Stimulated activated CD4-positive, alpha-beta T cell treated with anti-CD3 and anti-CD28 coated beads, TNF-alpha, amount 100 ng/mL, for 4 hours (primary cell): ENCODE data around the gene FOXP4.
A peak's percentile ranks its signal among the peaks of the same experiment; 100 is the strongest.
"Not testable (repeated sequence)": the region's sequence is repeated elsewhere in the genome, so short reads cannot be mapped to it uniquely, and the experiment has no call there.

Experiments used
- DNase-seq, 3 experiments: peaks; one replicate each; pipeline ENCODE4 v3.0.0-alpha.2; 2020; ENCODE audit warnings: low read depth in 3 of 3

FOXP4 gene

GRCh38 chr6:41600499-41601247 is 54.5 kb downstream of the FOXP4 start:
- no peak for DNase-seq

- no peak for DNase-seq
These were observed 55.0 kb downstream of the FOXP4 start for GRCh38 chr6:41601248-41601549.

- DNase-seq: no peak
These were observed 56.2 kb downstream of the FOXP4 start for GRCh38 chr6:41602422-41602743.

- peak; percentile 43 to 65 (median 45) for DNase-seq
These were observed 56.9 kb downstream of the FOXP4 start for GRCh38 chr6:41602864-41603608.

DNA sequence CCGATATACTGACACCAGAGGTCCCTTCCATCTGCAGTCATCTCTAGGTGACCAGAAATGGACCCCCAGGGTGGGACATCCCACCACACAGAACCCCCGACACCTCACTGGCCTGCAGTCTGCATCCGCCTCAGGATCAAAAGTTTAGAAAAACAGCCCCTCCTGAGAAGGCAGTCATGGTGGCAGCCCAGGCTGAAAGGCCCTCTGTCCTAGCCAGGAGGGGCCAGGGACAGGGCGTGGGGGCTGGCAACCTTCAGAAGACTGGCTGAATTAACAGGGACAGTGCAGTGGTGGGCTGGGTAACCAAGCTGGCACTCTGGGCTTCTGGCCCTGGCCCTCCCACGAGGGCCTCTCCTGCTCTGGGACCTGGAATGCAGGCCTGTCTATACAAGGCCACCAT is 57.8 kb downstream of the FOXP4 start:
- DNase-seq: no peak

DNA sequence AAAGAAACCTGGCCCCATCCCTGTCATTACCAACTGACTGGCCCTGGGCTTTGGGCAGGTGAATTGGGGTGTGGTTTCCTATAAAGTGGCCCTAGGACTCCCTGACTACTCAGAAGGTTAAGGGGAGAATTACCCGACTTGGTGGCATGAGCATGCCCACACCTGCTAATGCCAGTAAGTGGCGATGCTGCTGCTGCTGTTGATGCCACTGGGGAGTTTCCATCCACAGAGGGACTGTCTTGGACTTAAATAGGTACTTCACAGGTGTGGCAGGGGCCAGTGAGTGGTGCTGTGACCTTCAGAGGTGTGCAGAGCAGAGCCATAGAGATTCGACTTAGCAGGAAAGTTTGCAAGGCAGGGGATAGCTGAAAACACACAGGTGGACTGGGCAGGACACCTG is 59.5 kb downstream of the FOXP4 start:
- no peak for DNase-seq

- DNase-seq: no peak
These were observed 60.9 kb downstream of the FOXP4 start for GRCh38 chr6:41607036-41607435.

DNA sequence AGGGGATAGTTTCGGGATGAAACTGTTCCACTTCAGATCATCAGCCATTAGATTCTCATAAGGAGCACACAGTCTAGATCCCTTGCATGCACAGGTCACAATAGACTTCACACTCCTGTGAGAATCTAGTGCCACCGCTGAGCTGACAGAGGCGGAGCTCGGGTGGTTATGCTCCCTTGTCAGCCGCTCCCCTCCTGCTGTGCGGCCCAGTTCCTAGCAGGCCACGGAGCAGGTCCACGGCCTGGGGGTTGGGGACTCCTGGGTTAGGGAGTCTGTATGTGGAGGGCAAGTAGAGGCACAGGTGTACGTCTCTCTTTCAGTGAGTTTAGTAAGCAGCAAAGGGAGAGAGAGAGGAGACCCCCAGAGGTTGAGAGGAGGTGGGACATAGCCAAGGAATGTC is 61.6 kb downstream of the FOXP4 start:
- DNase-seq: no peak

- no peak for DNase-seq
These were observed 62.4 kb downstream of the FOXP4 start for GRCh38 chr6:41608443-41609151.

GRCh38 chr6:41614715-41615114 is 68.5 kb downstream of the FOXP4 start:
- DNase-seq: no peak

DNA sequence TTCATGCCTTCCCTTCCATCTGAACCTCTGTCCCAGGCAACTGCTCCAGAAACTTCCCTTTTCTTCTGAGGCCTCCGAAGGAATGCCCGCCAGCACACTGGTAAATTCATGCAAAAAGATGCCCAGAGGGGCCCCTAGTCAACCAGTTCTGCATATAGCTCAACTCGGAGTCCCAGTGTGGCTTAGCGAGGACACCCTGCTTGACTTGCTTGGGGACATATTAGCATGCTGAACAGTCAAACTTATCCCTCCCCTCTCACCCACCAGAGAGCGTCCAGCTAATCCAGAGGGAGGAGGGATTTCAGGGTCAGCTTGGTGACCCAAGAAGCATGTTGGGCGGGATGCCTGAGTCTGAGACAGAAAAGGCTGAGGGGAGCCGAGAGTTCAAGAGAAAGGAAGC is 69.1 kb downstream of the FOXP4 start:
- no peak for DNase-seq

- no peak for DNase-seq
These were observed 72.4 kb downstream of the FOXP4 start for GRCh38 chr6:41618598-41618997.

DNA sequence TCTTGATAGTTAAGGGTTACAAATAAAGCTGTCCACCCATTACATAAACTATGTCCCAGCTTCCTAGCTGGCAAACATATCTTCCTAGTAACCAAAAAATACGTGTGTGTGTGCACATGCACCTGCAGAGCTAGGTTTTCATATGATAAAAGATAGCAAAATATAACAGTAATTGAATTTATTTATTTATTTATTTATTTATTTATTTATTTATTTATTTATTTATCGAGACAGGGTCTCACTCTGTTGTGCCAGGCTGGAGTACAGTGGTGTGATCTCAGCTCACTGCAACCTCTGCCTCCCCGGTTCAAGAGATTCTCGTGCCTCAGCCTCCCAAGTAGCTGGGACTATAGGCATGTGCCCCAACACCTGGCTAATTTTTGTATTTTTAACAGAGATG is 73.0 kb downstream of the FOXP4 start:
- DNase-seq: not testable (repeated sequence)

DNA sequence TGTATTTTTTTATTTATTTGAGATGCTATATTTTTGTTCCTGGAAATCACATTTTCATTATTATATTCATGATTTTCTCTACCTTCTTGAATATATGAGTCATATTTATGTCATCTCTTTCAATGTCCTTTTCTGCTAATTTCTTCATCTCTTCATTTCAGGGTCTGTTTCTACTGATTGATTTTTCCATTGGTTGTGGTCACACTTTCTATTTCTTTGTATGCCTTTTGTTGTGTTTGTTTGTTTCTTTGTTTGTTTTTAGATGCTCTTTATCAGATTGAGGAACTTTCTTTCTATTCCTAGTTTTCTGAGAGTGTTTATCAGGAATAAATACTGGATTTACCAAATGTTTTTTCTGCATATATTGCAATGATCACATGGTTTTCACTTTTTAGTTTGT is 75.2 kb downstream of the FOXP4 start:
- no peak for DNase-seq

GRCh38 chr6:41621802-41622201 is 75.6 kb downstream of the FOXP4 start:
- no peak for DNase-seq

GRCh38 chr6:41622206-41622988 is 76.2 kb downstream of the FOXP4 start:
- DNase-seq: no peak

GRCh38 chr6:41623330-41623729 is 77.1 kb downstream of the FOXP4 start:
- DNase-seq: no peak

GRCh38 chr6:41624621-41625380 is 78.6 kb downstream of the FOXP4 start:
- DNase-seq: no peak

- no peak for DNase-seq
These were observed 79.3 kb downstream of the FOXP4 start for GRCh38 chr6:41625442-41625841.

DNA sequence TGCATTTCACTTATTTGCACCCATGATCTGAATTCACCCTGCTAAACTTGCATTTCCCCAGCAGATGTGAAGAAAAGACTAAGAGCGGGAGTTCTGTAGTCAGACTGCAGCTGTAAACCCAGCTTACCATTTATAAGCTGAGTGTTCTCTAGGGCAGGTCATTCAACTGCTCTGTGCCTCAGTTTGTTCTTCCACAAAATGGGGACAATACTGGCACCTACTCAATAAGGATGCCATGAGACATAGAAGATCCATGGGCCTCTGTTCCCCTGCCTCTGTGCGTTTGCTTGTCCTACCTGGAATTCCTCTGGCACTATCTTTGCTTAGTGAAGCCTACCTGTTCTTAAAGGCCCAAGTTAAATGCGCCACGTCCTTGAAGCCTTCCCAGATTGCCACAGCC is 79.8 kb downstream of the FOXP4 start:
- no peak for DNase-seq

DNA sequence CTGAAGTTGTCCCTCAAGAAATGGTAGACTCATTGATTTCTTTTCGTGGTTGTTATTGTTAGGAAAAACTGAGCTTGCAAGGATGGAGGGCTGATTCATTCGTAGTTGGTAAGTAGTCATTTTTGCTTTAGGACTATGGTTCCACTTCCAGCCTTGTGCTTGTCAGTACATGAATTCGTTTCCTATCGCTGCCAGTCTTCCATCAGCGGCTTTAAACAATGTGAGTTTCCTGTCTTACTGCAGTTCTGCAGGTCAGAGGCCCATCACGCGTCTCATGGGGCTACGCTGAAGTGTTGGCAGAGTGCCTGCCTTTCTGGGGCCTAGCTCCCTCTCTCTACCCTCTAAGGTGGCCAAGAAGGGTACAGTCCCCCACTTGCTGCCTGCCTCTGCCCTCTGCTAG is 80.7 kb downstream of the FOXP4 start:
- DNase-seq: no peak

DNA sequence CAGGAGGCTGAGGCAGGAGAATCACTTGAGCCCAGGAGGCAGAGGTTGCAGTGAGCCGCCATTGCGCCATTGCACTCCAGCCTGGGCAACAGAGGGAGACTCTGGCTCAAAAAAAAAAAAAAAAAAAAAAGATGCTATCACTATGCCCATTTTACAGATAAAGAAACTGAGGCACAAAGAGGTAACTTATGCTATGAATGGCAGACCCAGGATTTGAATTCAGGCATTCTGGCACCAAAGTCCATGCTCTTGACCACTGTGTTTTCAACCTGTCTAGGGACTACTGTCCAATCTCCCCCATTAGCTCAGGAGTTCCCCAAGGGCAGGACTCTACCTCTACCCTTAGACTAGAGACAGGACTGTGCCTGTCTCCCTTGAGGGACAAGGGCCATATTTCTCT is 82.9 kb downstream of the FOXP4 start:
- DNase-seq: no peak
